Activated T-helper 2 cell treated with anti-CD3 and anti-CD28 coated beads, Interferon-gamma antibody, Interleukin-2, Interleukin-4, amounts not matched to agents 10 μg/mL and 5 μg/mL and 100 μg/mL, durations not matched to agents 14 hours and 24 hours and 36 hours (primary cell): Measurements from ENCODE around the gene MISP. TPM values are rescaled to one million over a fixed set of nuclear protein-coding genes. Genes with fewer than 3 reads are reported as not detected.
A peak's percentile ranks its signal among the peaks of the same experiment; 100 is the strongest.
"Not testable (repeated sequence)": the region's sequence is repeated elsewhere in the genome, so short reads cannot be mapped to it uniquely, and the experiment has no call there.

ENCODE experiments used
- DNase-seq: peaks from one replicate; pipeline ENCODE4 v3.0.0; 2021; ENCODE audit warnings: low spot score
- H3K27ac Mint-ChIP-seq: one replicate; pipeline ENCODE4 v1.8.0; 2021; ENCODE audit warnings: mixed read lengths
- H3K27me3 Mint-ChIP-seq: one replicate; pipeline ENCODE4 v1.8.0; 2021; ENCODE audit warnings: low read depth, mixed read lengths
- H3K36me3 Mint-ChIP-seq: one replicate; pipeline ENCODE4 v1.8.0; 2021; ENCODE audit warnings: low read depth, mixed read lengths
- H3K4me1 Mint-ChIP-seq: one replicate; pipeline ENCODE4 v1.8.0; 2021; ENCODE audit warnings: low read depth, mixed read lengths
- H3K4me3 Mint-ChIP-seq: one replicate; pipeline ENCODE4 v1.8.0; 2021; ENCODE audit warnings: low read depth, mild to moderate bottlenecking, moderate library complexity, mixed read lengths
- H3K9me3 Mint-ChIP-seq: one replicate; pipeline ENCODE4 v1.8.0; 2021; ENCODE audit warnings: mixed read lengths
- intact Hi-C: fragments of 100-400 bp; cut with micrococcal nuclease; formaldehyde crosslinking; loops from one replicate; pipeline ENCODE4 v1.15.1; 2023
- total RNA-seq: library from RNA; stranded (reverse); gene quantifications from 2 replicates; pipeline ENCODE4 v1.2.3, GENCODE V29; 2022

Gene MISP
- total RNA-seq, 1 donor from 2014 or later, result not detected

DNA sequence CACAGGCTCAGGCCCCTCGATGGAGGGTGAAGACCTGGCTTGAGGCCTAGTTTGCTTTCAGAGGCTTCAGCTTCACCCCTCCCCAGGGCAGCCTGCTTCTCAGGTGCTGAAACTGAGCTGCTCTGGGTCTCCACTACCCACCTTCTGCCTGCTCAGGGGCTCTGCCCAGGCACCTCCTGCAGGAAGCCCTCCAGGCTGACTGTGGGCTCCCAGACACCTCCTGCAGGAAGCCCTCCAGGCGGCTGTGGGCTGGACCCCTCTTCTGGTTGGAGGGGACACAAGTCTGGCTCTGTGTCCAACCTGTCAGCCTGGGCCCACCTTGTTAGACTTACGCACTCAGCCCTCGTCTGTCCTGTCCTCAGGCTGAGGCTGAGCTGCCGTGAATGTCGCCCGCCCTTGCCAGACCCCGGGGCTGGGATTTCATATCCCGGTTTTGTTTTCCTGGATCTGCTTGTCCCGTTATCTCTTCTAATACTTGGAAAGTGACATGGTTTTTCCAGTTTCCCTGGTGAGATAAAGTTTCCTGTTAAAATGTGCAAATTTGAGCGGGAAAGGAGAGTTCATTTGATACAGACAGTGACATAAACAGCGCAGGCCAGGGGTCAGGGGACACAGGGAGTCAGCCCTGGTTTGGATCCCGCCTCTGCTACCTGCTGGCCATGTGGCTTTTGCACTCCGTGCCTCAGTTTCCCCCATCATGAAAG lies 20.8 kb upstream of the MISP start:
- intact Hi-C loops, result no loop called here
- no peaks in the 10 kb centered on the region for H3K27me3 Mint-ChIP-seq
- H3K4me1 Mint-ChIP-seq, result peaks cover 9% of the 10 kb centered on the region
- no peaks in the 10 kb centered on the region for H3K9me3 Mint-ChIP-seq
- DNase-seq, result no peak
- no peak overlapping the region for H3K4me3 Mint-ChIP-seq
- H3K27ac Mint-ChIP-seq, result no peak overlapping the region
- no peaks in the 10 kb centered on the region for H3K36me3 Mint-ChIP-seq

DNA sequence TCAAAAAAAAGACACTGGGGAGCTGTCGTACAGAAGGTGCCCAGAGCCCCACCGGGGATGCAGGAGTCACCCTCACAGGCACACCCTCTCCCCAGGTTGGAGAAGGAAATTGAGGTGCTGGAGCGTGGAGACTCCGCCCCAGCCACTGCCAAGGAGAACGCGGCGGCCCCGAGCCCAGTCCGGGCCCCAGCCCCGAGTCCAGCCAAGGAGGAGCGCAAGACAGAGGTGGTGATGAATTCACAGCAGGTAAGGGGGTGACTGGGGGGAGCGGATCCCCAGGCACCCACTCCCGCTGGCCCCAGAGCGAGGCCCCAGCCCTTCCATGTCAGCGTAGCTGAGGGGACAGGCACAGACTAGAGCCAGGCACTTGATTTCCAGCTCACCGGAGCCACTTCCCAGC lies 19.9 kb upstream of the MISP start:
- H3K27ac Mint-ChIP-seq, result no peak overlapping the region
- intact Hi-C loops, result no loop called here
- no peaks in the 10 kb centered on the region for H3K9me3 Mint-ChIP-seq
- no peaks in the 10 kb centered on the region for H3K36me3 Mint-ChIP-seq
- peaks cover 9% of the 10 kb centered on the region for H3K4me1 Mint-ChIP-seq
- H3K4me3 Mint-ChIP-seq, result no peak overlapping the region
- no peak for DNase-seq
- no peaks in the 10 kb centered on the region for H3K27me3 Mint-ChIP-seq

DNA sequence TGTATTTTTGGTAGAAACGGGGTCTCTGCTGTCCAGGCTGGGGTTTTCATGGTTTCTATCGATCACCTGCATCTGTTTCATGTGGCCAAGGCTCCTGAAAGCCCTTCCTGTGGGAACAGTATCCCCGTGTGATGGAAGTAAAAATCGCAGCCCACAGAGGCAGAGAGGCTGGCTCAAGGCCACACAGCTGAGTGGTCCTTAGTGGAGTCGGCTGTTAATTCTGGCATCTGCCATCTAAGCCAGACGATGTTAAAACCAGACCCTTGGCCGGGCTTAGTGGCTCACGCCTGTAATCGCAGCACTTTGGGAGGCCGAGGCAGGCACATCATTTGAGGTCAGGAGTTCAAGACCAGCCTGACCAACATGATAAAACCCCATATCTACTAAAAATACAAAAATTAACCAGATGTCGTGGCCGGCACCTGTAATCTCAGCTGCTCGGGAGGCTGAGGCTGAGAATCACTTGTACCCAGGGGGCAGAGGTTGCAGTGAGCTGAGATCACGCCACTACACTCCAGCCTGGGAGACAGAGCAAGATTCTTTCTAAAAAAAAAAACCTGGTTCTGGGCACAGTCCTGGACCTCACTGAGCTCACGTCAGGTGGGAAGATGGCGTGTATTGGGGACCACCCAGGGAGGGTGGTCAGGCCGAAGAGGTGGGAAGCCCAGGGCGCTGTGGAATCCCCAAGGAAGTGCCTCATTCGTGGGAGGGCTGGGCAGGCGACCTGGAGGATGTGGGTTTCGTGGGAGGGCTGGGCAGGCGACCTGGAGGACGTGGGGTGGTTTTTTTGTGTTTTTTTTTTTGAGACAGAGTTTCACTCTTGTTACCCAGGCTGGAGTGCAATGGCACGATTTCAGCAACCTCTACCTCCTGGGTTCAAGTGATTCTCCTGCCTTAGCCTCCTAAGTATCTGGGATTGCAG lies 18.5 kb upstream of the MISP start:
- Mint-ChIP-seq H3K27ac (no peak overlapping the region), H3K4me3 (no peak overlapping the region), H3K27me3 (no peaks in the 10 kb centered on the region), H3K4me1 (peaks cover 9% of the 10 kb centered on the region), H3K36me3 (no peaks in the 10 kb centered on the region), H3K9me3 (no peaks in the 10 kb centered on the region)
- intact Hi-C loops, result no loop called here
- no peak for DNase-seq

DNA sequence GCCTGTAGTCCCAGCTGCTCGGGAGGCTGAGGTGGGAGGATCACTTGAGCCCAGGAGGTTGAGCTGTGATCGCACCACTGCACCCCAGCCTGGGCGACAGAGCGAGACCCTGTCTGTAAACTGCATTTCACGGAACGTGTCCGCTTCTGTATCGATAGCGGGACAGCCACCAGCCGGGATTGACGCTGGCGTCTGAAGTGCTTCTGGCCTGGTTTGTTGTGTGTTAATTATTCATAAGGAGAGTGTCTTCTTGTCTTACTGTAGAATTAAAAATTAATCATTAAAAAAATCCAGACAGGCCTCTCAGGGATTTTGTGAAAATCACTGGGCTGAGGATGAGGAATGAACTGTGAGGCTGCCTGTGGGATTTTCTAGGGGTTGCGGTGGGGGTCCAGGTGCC lies 16.2 kb upstream of the MISP start:
- H3K4me1 Mint-ChIP-seq, result peaks cover 9% of the 10 kb centered on the region
- intact Hi-C loops, result loop anchor here (1.0 kb wide), 1 partner anchor 69 kb away; no protein-coding TSS in a partner anchor
- no peaks in the 10 kb centered on the region for H3K36me3 Mint-ChIP-seq
- H3K27me3 Mint-ChIP-seq, result no peaks in the 10 kb centered on the region
- no peak for DNase-seq
- H3K4me3 Mint-ChIP-seq, result no peak overlapping the region
- no peak overlapping the region for H3K27ac Mint-ChIP-seq
- H3K9me3 Mint-ChIP-seq, result no peaks in the 10 kb centered on the region

DNA sequence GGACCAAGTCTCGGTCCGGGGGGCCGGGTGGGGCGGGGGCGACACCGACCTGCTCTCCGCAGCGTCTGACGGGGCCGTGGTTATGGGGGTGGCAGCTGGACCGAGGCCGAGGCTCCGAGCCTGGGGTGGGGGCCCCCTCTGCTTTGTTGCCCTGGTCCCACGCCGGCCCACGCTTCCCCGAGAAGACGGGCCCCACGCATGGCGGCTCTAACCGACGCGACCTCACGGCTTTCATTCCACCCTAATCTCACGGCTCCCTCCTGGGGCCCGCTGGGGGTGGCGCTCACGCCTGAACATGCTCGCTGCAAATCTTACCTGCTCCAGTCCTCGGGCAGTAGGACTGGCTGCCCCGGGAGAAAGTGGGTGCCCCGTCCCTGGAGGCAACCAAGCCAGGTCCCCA lies 14.8 kb upstream of the MISP start:
- no peaks in the 10 kb centered on the region for H3K9me3 Mint-ChIP-seq
- H3K27ac Mint-ChIP-seq, result no peak overlapping the region
- H3K4me1 Mint-ChIP-seq, result peaks cover 9% of the 10 kb centered on the region
- no peak for DNase-seq
- H3K27me3 Mint-ChIP-seq, result no peaks in the 10 kb centered on the region
- H3K4me3 Mint-ChIP-seq, result no peak overlapping the region
- intact Hi-C loops, result no loop called here
- no peaks in the 10 kb centered on the region for H3K36me3 Mint-ChIP-seq

DNA sequence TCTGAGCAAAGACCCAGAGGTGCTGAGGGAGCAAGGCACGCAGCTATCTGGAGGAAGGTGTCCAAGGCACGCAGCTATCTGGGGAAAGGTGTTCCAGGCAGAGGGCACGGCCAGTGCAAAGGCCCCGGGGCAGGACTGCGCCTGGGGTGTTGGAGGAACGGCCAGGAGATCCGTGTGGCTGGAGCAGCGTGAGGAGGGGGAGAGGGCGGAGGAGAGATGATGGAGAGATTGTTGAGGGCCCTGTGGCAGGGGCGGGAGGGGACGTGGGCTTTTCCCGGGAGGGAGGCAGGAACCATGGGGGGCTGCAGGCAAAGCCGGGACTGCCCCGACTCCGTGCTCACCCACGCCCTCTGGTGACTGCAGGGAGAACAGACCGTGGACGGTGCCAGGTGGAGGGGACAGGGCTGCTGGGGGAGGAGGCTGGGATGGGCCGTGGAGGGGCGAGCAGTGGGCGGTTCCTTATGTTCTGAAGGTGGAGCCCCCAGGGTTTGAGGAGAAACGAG lies 13.3 kb upstream of the MISP start:
- DNase-seq, result peak; percentile 24
- Mint-ChIP-seq H3K36me3 (no peaks in the 10 kb centered on the region), H3K27ac (no peak overlapping the region), H3K9me3 (no peaks in the 10 kb centered on the region), H3K4me3 (no peak overlapping the region), H3K4me1 (peaks cover 9% of the 10 kb centered on the region), H3K27me3 (no peaks in the 10 kb centered on the region)
- intact Hi-C loops, result no loop called here

DNA sequence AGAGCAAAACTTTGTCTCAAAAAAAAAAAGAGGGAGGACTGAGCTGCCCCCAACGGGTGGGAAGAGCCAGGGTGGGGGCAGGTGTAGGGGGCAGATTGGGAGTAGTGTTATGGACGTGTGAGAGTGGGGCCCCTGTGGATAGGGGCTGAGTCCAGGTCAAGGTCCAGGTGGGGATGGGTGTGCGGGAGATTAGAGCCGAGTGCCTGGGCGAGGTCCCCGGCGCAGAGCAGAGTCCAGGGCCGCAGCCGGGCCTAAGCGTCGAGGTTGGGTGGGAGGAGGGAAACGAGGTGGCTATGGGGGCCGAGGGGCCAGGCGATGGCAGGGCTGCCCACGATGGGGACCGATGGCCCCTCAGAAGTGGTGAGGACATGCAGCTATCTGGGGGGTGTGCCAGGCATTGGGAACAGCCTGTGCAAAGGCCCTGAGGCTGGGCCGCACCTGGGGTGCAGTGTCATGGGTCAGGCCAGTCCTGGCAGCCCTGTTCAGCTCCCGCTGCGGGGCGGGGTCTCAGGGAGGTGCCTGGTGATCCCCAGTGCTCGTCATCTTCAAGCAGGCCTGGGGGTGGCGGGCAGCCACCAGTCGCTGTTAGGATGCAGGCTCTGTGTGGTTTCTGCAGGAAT lies 12.3 kb upstream of the MISP start:
- intact Hi-C loops, result no loop called here
- H3K27ac Mint-ChIP-seq, result no peak overlapping the region
- H3K27me3 Mint-ChIP-seq, result no peaks in the 10 kb centered on the region
- H3K4me3 Mint-ChIP-seq, result no peak overlapping the region
- H3K4me1 Mint-ChIP-seq, result peaks cover 4% of the 10 kb centered on the region
- no peak for DNase-seq
- H3K36me3 Mint-ChIP-seq, result no peaks in the 10 kb centered on the region
- no peaks in the 10 kb centered on the region for H3K9me3 Mint-ChIP-seq

DNA sequence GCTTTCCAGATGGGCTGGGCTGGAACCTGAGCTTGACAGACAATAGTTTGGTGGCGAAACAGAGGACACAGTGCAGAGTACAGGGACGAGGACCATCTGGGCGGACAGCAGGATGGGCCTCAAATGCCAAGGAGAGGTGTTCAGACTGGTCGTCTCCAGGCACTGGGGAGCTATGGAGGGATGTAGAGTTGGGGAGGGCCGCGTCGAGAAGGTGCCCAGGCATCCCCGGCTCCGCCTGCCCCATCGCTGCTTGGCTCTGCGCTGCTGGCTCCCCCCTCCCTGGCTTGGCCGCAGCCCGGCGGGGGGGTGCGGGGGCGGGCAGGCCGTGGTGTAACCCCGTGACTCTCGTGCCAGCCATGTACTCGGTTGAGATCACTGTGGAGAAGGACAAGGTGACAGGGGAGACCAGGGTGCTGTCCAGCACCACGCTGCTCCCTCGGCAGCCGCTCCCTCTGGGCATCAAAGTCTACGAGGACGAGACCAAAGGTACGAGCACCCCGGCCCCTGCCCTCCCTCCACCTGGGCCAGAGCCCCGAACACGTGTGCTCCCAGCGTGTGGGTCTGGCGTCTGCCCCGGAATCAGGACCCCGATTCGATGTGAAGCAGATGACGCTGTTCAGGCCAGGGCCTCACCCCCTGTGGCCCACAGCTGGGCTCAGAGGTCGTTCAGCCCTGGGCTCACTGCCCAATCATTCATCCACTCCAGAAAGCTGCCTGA lies 10.8 kb upstream of the MISP start:
- no peak overlapping the region for H3K4me3 Mint-ChIP-seq
- H3K9me3 Mint-ChIP-seq, result no peaks in the 10 kb centered on the region
- intact Hi-C loops, result no loop called here
- DNase-seq, result no peak
- H3K27me3 Mint-ChIP-seq, result no peaks in the 10 kb centered on the region
- H3K4me1 Mint-ChIP-seq, result no peaks in the 10 kb centered on the region
- no peaks in the 10 kb centered on the region for H3K36me3 Mint-ChIP-seq
- H3K27ac Mint-ChIP-seq, result no peak overlapping the region

DNA sequence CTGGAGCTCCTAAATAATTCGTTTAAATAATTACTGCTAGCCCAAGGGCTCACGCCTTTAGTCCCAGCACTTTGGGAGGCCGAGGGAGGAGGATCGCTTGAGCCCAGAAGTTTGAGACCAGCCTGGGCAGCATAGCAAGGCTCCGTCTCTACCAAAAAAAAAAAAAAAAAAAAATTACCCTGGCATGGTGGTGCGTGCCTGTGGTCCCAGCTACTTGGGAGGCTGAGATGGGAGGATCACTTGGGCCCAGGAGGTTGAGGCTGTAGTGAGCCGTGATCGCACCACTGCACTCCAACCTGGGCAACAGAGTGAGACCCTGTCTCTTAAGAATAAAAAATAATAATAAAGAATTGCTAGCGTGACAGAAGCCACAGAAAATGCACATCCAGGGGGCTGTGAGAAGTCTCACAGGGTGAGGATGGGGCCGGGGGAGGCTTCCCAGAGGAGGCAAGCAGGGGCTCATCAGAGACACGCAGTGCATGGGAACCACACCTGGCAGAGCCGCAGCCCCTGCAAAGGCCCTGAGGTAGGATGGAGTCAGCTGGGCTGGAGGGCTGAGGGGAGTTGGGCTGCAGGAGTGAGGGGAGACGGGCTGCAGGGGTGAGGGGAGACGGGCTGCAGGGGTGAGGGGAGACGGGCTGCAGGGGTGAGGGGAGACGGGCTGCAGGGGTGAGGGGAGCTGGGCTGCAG lies 10.0 kb upstream of the MISP start:
- H3K4me3 Mint-ChIP-seq, H3K36me3 Mint-ChIP-seq, H3K4me1 Mint-ChIP-seq, intact Hi-C loops, H3K9me3 Mint-ChIP-seq, H3K27ac Mint-ChIP-seq, DNase-seq, H3K27me3 Mint-ChIP-seq: not testable (repeated sequence)

DNA sequence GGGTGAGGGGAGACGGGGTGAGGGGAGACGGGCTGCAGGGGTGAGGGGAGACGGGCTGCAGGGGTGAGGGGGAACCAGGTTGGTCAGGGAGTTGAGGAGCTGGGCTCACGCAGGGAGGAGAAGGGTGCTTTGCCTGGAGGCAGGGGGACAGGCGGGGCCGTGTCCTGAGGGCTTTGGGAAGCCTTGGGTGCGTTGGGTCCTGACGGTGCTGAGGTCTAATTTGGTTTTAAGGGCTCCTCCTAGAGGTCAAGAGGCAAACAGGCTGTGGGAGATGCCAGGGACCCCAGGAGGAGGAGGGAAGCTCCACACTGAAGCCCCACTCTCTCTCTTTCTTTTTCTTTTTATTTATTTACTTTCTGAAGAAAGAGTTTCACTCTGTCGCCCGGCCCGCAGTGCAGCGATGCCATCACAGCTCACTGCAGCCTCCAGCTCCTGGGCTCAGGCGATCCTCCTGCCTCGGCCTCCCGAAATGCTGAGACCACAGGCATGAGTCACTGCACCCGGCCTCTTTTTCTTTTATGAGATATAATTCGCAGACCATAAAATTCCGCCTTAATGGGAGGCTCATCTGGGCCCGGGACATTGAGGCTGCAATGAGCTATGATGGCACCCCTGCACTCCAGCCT lies 9.3 kb upstream of the MISP start:
- Mint-ChIP-seq H3K4me1 (no peaks in the 10 kb centered on the region), H3K4me3 (no peak overlapping the region), H3K27ac (no peak overlapping the region), H3K9me3 (no peaks in the 10 kb centered on the region), H3K27me3 (no peaks in the 10 kb centered on the region), H3K36me3 (no peaks in the 10 kb centered on the region)
- intact Hi-C loops, result no loop called here
- no peak for DNase-seq

DNA sequence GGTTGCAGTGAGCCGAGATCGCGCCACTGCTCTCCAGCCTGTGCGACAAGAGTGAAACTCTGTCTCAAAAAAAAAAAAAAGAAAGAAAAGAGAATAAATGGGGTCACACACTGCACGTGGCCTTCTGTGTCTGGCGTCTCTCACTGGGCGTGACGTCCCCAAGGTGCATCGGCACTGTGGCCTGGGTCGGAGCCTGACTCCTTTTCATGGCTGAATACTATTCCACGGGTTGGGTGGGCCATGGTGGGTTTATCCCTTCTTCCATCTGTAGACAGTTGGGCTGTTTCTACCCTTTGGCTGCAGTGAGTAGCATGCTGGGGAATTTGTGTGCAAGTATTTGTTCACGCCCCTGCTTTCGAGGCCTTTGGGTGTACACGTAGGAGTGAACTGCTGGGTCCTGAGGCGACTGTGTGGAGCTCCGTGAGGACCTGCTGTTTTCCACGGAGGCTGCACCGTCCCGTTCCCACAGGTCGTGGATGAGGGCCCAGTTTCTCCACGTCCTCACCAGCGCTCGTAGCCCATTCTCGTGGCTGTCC lies 8.3 kb upstream of the MISP start:
- Mint-ChIP-seq H3K4me3 (no peak overlapping the region), H3K4me1 (no peaks in the 10 kb centered on the region), H3K9me3 (no peaks in the 10 kb centered on the region), H3K27ac (no peak overlapping the region), H3K36me3 (no peaks in the 10 kb centered on the region), H3K27me3 (no peaks in the 10 kb centered on the region)
- DNase-seq, result no peak
- intact Hi-C loops, result no loop called here
